Activated CD8-positive, alpha-beta memory T cell treated with anti-CD3 and anti-CD28 coated beads, Interleukin-2, amount 50 U/mL, for 1 hour (primary cell): ENCODE results near the gene UBTD2.
A peak's percentile ranks its signal among the peaks of the same experiment; 100 is the strongest.
"Not testable (repeated sequence)": the region's sequence is repeated elsewhere in the genome, so short reads cannot be mapped to it uniquely, and the experiment has no call there.

Source experiments
- DNase-seq: peaks from one replicate; pipeline ENCODE4 v3.0.0-alpha.2; 2020; ENCODE audit errors: extremely low read depth

The UBTD2 gene, protein sequence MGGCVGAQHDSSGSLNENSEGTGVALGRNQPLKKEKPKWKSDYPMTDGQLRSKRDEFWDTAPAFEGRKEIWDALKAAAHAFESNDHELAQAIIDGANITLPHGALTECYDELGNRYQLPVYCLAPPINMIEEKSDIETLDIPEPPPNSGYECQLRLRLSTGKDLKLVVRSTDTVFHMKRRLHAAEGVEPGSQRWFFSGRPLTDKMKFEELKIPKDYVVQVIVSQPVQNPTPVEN

DNA sequence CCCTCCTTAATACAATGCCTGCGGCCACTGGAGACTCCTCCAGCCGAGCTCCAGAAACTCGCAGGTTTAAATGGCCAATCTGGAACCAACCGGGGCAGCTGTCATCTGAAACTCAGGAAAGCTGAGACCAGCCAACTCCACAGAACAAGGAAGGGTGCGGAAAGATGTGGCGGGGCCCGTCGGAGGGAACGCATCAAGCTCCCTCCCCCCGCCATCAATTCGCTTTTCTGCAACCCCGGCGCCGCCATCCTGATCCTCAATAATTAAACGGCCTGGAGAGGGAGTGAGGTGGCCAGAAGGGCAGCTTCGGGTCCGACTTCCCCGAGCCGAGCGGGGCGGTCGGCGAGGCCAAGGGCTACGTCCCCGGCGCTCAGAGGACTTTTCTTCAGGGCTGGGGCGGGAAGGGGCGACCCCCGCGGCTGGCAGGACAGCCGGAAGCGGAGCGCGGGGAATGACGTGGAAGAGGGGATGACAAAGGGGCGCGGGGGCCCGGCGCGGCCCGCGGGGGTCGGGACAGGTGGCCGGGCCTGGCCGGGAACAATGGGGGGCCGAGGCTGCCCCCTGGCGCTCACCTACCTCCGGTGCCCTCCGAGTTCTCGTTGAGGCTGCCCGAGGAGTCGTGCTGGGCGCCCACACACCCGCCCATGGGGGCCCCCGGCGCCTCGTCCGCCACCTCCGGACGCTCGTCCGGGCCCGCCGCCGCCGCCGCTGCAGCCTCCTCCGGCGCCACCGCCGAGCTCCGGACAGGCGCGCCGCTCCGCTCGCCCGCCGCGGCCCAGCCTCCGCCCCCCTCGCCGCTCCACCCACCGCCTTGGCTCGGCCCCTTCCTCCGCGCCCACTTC lies at the start of gene UBTD2:
UBTD2 (minus strand) TSS at position 745 of the 842 bp plus-strand sequence; CDS start at position 646, 99 bp downstream.
- peak; percentile 29 for DNase-seq

GRCh38 chr5:172326901-172327300 lies 43.3 kb upstream of the UBTD2 start:
- not testable (repeated sequence) for DNase-seq

DNA sequence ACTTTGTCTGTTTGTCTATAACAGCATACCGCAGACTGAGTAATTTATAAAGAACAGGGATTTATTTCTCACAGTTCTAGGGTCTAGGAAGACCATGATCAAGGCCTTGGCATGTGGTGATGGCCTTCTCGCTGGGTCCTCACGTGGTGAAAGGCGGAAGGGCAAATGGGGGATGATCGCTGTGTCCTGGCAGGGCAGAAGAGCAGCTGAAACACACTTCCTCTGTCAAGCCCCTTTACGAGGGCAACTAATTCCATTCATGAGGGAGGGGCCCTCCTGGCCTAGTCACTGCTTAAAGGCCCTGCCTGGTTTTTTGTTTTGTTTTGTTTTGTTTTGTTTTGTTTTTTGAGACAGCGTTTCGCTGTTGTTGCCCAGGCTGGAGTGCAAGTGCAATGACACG lies 41.9 kb upstream of the UBTD2 start:
- DNase-seq, result no peak

- no peak for DNase-seq
Observed at GRCh38 chr5:172322028-172322965, 38.7 kb upstream of the UBTD2 start.

DNA sequence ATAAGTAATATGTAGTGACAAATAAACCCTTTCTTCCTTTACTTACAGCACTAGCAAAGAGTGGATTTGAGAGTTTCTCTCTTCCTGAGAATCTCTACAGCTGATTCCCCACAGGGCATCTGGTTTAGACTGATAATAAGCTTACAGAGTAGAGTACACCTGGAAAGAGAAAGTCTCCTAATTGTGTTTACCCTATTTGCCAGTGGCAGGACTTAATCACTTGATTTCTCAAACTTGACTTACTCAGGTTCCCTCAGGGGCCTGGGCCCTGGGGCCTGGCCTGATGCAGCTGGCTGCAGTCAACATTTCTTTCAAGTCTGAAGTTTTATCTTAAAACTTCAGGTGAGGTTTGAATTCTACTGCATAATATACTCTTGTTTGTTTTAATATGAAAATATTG lies 38.0 kb upstream of the UBTD2 start:
- no peak for DNase-seq

- no peak for DNase-seq
Observed at GRCh38 chr5:172319708-172320441, 36.3 kb upstream of the UBTD2 start.

DNA sequence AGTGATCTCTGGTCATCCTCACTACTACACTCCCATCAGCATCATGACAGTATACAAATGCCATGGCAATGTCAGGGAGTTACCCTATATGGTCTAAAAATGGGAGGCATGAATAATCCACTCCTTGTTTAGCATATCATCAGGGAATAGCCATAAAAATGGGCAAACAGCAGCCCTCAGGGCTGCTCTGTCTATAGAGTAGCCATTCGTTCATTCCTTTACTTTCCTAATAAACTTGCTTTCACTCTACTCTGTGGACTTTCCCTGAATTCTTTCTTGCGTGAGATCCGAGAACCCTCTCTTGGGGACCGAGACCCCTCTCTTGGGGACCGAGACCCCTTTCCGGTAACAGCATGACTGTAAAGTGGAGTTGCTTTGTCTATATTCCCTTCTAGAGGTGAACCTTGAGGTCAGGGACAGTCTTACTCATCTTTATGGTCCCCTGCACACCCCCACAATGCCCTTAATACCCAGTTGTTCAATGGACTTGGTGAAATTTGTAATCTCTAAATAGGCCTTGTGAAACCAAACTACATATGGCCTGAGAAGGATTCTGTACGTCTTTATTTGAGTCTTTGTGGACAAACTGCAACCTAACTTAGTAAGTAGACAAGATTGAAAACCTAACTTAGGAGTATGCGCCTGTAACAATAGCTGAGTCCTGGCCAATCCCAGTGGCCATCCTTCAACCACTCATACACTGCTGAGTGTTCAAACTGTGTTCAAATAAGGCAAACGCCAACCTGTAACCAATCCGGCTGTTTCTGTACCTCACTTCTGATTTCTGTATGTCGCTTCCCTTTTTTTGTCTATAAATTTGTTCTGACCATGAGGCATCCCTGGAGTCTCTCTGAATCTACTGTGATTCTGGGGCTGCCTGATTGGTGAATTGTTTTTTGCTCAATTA lies 32.3 kb upstream of the UBTD2 start:
- DNase-seq, result no peak

DNA sequence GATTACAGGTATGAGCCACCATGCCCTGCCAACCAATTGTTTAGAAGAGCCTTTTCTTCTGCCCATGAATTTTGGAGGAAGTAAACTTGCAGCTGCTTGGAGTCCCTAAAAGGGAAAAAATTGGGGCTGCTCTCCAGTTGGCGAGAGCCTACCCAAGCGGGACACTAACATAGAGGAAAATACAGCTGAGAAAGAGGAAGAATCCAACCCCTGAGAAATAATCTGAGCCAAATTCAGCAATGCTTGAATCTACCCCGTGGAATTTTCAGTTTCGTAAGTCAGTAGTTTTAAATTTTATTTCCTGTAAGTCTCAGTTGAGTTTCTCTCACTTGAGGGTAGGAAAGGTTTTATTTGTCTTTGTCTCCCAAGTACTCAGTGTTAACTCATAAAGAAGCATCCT lies 30.4 kb upstream of the UBTD2 start:
- DNase-seq, result no peak

- no peak for DNase-seq
Observed at GRCh38 chr5:172312286-172312685, 28.7 kb upstream of the UBTD2 start.

GRCh38 chr5:172311605-172312004 lies 28.0 kb upstream of the UBTD2 start:
- DNase-seq, result no peak

DNA sequence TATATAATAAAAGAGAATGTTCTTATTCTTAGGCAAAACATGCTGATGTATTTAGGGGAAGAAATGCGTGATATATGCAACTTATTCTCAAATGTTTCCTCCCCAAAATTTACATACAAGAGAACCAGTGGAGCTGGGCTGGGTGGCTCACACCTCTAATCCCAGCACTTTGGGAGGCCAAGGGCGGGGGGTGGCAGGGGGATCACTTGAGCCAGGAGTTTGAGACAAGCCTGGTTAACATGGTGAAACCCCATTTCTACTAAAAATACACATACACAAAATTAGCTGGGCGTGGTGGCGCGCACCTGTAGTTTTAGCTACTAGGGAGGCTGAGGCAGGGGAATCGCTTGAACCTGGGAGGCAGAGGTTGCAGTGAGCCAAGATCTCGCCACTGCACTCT lies 27.5 kb upstream of the UBTD2 start:
- DNase-seq, result no peak

- DNase-seq, result no peak
Observed at GRCh38 chr5:172305380-172305779, 21.8 kb upstream of the UBTD2 start.

- DNase-seq, result no peak
Observed at GRCh38 chr5:172303572-172304335, 20.2 kb upstream of the UBTD2 start.

DNA sequence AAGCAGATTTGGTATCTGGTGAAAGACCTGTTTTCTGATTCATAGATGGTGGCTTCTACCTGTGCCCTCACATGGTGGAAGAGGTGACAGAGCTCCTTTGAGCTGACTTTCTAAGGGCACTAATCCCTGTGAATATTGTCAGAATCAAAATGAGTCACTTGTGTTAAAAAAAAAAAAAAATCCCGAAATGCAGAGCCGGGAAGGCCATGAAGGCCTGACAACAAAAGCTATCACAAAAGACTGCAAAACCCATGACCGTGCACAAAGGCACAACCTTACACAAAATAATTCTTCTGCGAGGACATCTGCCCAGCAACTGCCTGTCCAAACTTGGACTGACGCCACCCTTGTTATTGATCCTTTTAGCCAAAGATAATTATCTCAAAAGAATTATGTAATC lies 19.6 kb upstream of the UBTD2 start:
- DNase-seq, result no peak

- DNase-seq, result no peak
Observed at GRCh38 chr5:172302047-172302710, 18.6 kb upstream of the UBTD2 start.

DNA sequence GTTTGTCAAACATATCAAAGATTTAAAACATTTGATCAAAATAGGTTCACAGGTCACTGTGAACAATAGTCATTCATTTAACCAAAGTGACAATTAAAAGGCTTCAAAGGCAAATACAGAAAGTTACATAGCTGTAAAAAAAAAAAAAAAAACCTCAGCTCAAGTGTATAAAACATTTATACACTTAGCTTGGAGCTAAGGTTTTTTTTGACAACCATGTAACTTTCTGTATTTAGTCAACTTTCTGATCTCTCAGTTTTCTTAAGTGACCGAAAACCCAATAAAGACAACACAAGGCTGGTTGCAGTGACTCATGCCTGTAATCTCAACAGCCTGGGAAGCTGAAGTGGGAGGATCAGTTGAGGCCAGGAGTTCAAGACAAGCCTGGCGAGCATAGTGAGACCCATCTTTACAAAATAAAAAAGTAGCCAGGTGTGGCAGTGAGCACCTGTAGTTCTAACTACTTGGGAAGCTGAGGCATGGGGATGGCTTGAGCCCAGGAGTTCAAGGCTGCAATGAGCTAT lies 16.4 kb upstream of the UBTD2 start:
- no peak for DNase-seq

DNA sequence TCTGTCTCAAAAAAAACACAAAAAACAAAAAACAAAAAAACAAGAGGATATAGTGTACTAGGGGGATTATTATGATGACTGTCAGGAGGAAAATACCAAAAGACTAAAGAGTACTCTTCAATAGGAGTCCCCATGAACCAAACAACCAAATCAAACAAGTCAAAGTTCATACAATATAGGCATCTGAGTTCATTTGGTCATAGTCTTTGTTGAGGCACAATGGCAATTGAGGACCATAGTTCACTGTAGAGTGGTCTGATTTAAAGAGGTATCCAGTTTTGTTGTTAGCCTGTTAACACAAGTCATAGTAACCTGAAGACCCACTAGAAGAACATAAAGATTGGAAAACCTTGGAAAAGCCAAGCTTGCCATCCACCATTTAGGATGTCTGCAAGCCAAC lies 11.3 kb upstream of the UBTD2 start:
- DNase-seq, result no peak

DNA sequence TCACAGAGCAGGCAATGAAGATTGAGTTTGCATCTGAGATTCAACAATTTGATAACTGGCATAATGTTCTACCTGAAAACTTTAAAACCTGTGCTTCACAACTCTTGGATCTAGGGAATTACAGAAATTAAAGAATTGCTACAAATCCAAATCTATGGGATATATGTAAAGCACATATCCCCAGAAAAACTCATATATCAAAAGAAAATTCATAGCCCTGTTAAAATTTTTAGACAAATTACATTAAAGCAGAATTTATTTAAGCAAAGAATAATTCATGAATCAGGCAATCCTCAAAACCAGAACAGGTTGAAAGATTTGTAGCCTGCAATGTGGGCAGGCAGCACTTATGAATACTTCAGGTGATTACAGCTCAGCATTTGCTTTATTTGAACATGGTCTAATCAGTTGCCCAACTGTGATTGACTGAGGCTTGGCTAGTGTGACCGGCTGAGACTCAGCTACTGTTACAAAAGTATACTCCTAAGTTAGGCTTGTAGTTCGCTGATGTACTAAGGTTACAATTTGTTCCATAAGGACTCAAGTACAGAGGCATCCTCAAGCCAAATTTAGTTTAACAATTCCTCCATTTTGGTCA lies 10.3 kb upstream of the UBTD2 start:
- DNase-seq, result no peak
